D721Med (cell line): Measurements from ENCODE around the gene OLIG1.

Source experiments
- DNase-seq: peaks from one replicate; pipeline ENCODE4 v3.0.0; 2011; ENCODE audit warnings: low spot score; ENCODE audit not compliant: insufficient read length
- FAIRE-seq: peaks from 2 replicates; lab custom pipeline; 2011; peaks lifted over from hg19 to GRCh38; lab: Jason Lieb, UNC
- TF ChIP-seq, protein P1 (sequence below): IDR thresholded peaks from 2 replicates; pipeline ENCODE4 v1.5.1; 2012; ENCODE audit warnings: mild to moderate bottlenecking, control low read depth; ENCODE audit not compliant: insufficient read depth; ENCODE audit errors: missing control alignments

Gene OLIG1

GRCh38 chr21:33117101-33117888 lies 47.4 kb downstream of the OLIG1 start:
- TF ChIP-seq, protein P1, sequence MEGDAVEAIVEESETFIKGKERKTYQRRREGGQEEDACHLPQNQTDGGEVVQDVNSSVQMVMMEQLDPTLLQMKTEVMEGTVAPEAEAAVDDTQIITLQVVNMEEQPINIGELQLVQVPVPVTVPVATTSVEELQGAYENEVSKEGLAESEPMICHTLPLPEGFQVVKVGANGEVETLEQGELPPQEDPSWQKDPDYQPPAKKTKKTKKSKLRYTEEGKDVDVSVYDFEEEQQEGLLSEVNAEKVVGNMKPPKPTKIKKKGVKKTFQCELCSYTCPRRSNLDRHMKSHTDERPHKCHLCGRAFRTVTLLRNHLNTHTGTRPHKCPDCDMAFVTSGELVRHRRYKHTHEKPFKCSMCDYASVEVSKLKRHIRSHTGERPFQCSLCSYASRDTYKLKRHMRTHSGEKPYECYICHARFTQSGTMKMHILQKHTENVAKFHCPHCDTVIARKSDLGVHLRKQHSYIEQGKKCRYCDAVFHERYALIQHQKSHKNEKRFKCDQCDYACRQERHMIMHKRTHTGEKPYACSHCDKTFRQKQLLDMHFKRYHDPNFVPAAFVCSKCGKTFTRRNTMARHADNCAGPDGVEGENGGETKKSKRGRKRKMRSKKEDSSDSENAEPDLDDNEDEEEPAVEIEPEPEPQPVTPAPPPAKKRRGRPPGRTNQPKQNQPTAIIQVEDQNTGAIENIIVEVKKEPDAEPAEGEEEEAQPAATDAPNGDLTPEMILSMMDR = no peak
- DNase-seq = no peak

More at GRCh38 chr21:33117101-33117888, 47.4 kb downstream of the OLIG1 start:
- no peak for FAIRE-seq
